ENCODE results near the gene HOXA6. TPM values are rescaled to one million over a fixed set of nuclear protein-coding genes. Genes with fewer than 3 reads are reported as not detected.
A peak's percentile ranks its signal among the peaks of the same experiment; 100 is the strongest.

Gene HOXA6
- total RNA-seq, 2 experiments from 2014 or later = not detected

- Histone ChIP-seq H3K9me3 (ENCODE audit: control insufficient read depth in 1 of 2, insufficient read depth in 1 of 2, low read length in 2 of 2) (peaks cover 0 to 24% of the 10 kb centered on the region in 2 experiments), H3K36me3 (ENCODE audit: insufficient read depth, low read length) (no peaks in the 10 kb centered on the region), H3K27ac (ENCODE audit: low read depth in 1 of 2, low read length in 2 of 2) (no peak overlapping the region), H3K27me3 (ENCODE audit: control insufficient read depth in 1 of 2, insufficient read depth in 2 of 2, low read length in 2 of 2) (peaks cover 57 to 66% of the 10 kb centered on the region in 2 experiments), H3K4me3 (ENCODE audit: low read length) (no peak overlapping the region), H3K4me1 (ENCODE audit: insufficient read depth, low read length) (peaks cover 16% of the 10 kb centered on the region)
- ChIA-PET CTCF (no interaction called here), POLR2A (no interaction called here)
- Mint-ChIP-seq H3K27me3 (peaks cover 81% of the 10 kb centered on the region), H3K4me1 (ENCODE audit: low read depth) (peaks cover 18% of the 10 kb centered on the region), H3K4me3 (peak overlapping the region; percentile 48), H3K27ac (no peak overlapping the region), H3K36me3 (ENCODE audit: low read depth) (no peaks in the 10 kb centered on the region), H3K9me3 (no peaks in the 10 kb centered on the region)
- intact Hi-C loops (cut with DNase I, micrococcal nuclease) = no loop called here
- DNase-seq (no peak), ATAC-seq (ENCODE audit: poor library complexity) (no peak)
- TF ChIP-seq CTCF (IDR thresholded peaks at IDR 0.05) = no peak
These were observed 43.9 kb downstream of the HOXA6 start for GRCh38 chr7:27103489-27104226.

GRCh38 chr7:27102581-27103442 lies 44.8 kb downstream of the HOXA6 start, which contains the start of gene HOXA2:
HOXA2 (minus strand) TSS chr7:27102683; CDS start chr7:27102500, 183 bp downstream.
- Histone ChIP-seq H3K36me3 (ENCODE audit: insufficient read depth, low read length) (no peaks in the 10 kb centered on the region), H3K27me3 (ENCODE audit: control insufficient read depth in 1 of 2, insufficient read depth in 2 of 2, low read length in 2 of 2) (peaks cover 65 to 69% of the 10 kb centered on the region in 2 experiments), H3K9me3 (ENCODE audit: control insufficient read depth in 1 of 2, insufficient read depth in 1 of 2, low read length in 2 of 2) (peaks cover 0 to 27% of the 10 kb centered on the region in 2 experiments), H3K27ac (ENCODE audit: low read depth in 1 of 2, low read length in 2 of 2) (no peak within 1 kb of the TSS), H3K4me1 (ENCODE audit: insufficient read depth, low read length) (peaks cover 24% of the 10 kb centered on the region), H3K4me3 (ENCODE audit: low read length) (no peak within 1 kb of the TSS)
- DNase-seq = no peak
- Mint-ChIP-seq H3K27ac (no peak within 1 kb of the TSS), H3K36me3 (ENCODE audit: low read depth) (no peaks in the 10 kb centered on the region), H3K9me3 (no peaks in the 10 kb centered on the region), H3K4me1 (ENCODE audit: low read depth) (peaks cover 20% of the 10 kb centered on the region), H3K27me3 (peaks cover 90% of the 10 kb centered on the region), H3K4me3 (peak within 1 kb of the TSS; percentile 38)
- CTCF ChIA-PET = no interaction called here
- intact Hi-C loops (cut with DNase I, micrococcal nuclease) = no loop called here
- no peak for ATAC-seq (ENCODE audit: poor library complexity)
- TF ChIP-seq CTCF (IDR thresholded peaks at IDR 0.05) = no peak
- POLR2A ChIA-PET = no interaction called here

- no peaks in the 10 kb centered on the region for H3K36me3 ChIP-seq (ENCODE audit: insufficient read depth, low read length)
- Mint-ChIP-seq H3K36me3 (ENCODE audit: low read depth) (no peaks in the 10 kb centered on the region), H3K4me1 (ENCODE audit: low read depth) (peaks cover 27% of the 10 kb centered on the region), H3K9me3 (no peaks in the 10 kb centered on the region), H3K27me3 (peaks cover 93% of the 10 kb centered on the region), H3K27ac (no peak overlapping the region), H3K4me3 (no peak overlapping the region)
- H3K9me3 ChIP-seq (ENCODE audit: control insufficient read depth in 1 of 2, insufficient read depth in 1 of 2, low read length in 2 of 2) = peaks cover 0 to 27% of the 10 kb centered on the region in 2 experiments
- CTCF ChIA-PET = no interaction called here
- no peak overlapping the region for H3K4me3 ChIP-seq (ENCODE audit: low read length)
- H3K27ac ChIP-seq (ENCODE audit: low read depth in 1 of 2, low read length in 2 of 2) = no peak overlapping the region
- peaks cover 31% of the 10 kb centered on the region for H3K4me1 ChIP-seq (ENCODE audit: insufficient read depth, low read length)
- no peak for DNase-seq
- intact Hi-C loops (cut with DNase I, micrococcal nuclease) = no loop called here
- no peak for TF ChIP-seq CTCF (IDR thresholded peaks at IDR 0.05)
- no peak for ATAC-seq (ENCODE audit: poor library complexity)
- H3K27me3 ChIP-seq (ENCODE audit: control insufficient read depth in 1 of 2, insufficient read depth in 2 of 2, low read length in 2 of 2) = peaks cover 72 to 76% of the 10 kb centered on the region in 2 experiments
- POLR2A ChIA-PET = no interaction called here
These were observed 45.5 kb downstream of the HOXA6 start for GRCh38 chr7:27101957-27102580.

Data from CD4-positive, alpha-beta T cell (primary cell).